Thymus (tissue), 11 donors: Measurements from ENCODE around the gene TRMT44. TPM values are rescaled to one million over a fixed set of nuclear protein-coding genes. Genes with fewer than 3 reads are reported as not detected.

ENCODE experiments used
- DNase-seq, 9 donors: peaks; one replicate each; pipeline ENCODE4 v3.0.0-alpha.2; 2013; ENCODE audit warnings: low spot score in 9 of 9, low read depth in 6 of 9, missing footprints in 1 of 9
- H3K27ac ChIP-seq, 2 donors: one replicate each; pipeline ENCODE4 v1.5.1; 2013; ENCODE audit warnings: control low read depth in 1 of 2, low read depth in 1 of 2, low read length in 1 of 2, mild to moderate bottlenecking in 1 of 2, moderate library complexity in 1 of 2
- H3K27me3 ChIP-seq, 2 donors: one replicate each; pipeline ENCODE4 v1.5.1; 2013; ENCODE audit warnings: low read length in 1 of 2; ENCODE audit not compliant: control insufficient read depth in 2 of 2, insufficient read depth in 1 of 2
- H3K36me3 ChIP-seq, 2 donors: one replicate each; pipeline ENCODE4 v1.5.1; 2013; ENCODE audit warnings: low read length in 1 of 2, mild to moderate bottlenecking in 1 of 2, moderate library complexity in 1 of 2; ENCODE audit not compliant: control insufficient read depth in 2 of 2, insufficient read depth in 2 of 2
- H3K4me1 ChIP-seq, 2 donors: one replicate each; pipeline ENCODE4 v1.5.1; 2013; ENCODE audit warnings: low read length in 2 of 2; ENCODE audit not compliant: control insufficient read depth in 2 of 2, insufficient read depth in 2 of 2
- H3K4me3 ChIP-seq, 2 donors: one replicate each; pipeline ENCODE4 v1.5.1; 2013; ENCODE audit warnings: low read length in 2 of 2, control low read depth in 1 of 2, mild to moderate bottlenecking in 1 of 2
- H3K9me3 ChIP-seq, 2 donors: one replicate each; pipeline ENCODE4 v1.5.1; 2013; ENCODE audit warnings: low read length in 1 of 2, mild to moderate bottlenecking in 1 of 2; ENCODE audit not compliant: control insufficient read depth in 2 of 2, insufficient read depth in 1 of 2
- WGBS: extraction: QIAGEN DNeasy Blood & Tissue Kit; methylation state at CpG from one replicate; pipeline ENCODE4 v1.1.7; 2013; 5-methylcytosine and 5-hydroxymethylcytosine counted together
- polyA plus RNA-seq: library from polyadenylated mRNA; stranded (reverse); fragments of 200-250 nt; gene quantifications from one replicate; pipeline ENCODE4 v1.2.3, GENCODE V29; 2013
- total RNA-seq: library from RNA; stranded (reverse); fragments of 120-200 nt; gene quantifications from one replicate; pipeline ENCODE4 v1.2.4, GENCODE V29; 2013
- donor health status: healthy.

The TRMT44 gene
- total and polyA plus RNA-seq, 2 donors, result 8.4 to 9.5 TPM

GRCh38 chr4:8422327-8422726, 18.2 kb upstream of the TRMT44 start:
- H3K27me3 ChIP-seq, result no peaks in the 10 kb centered on the region
- H3K27ac ChIP-seq, result no peak overlapping the region
- no peak overlapping the region for H3K4me3 ChIP-seq
- H3K4me1 ChIP-seq, result peaks cover 2 to 3% of the 10 kb centered on the region in 2 donors
- WGBS, result 95% methylated on average over 4 of the region's 4 CpGs
- H3K36me3 ChIP-seq, result no peaks in the 10 kb centered on the region
- no peak for DNase-seq
- no peaks in the 10 kb centered on the region for H3K9me3 ChIP-seq

- H3K4me1 ChIP-seq, result peaks cover 5 to 7% of the 10 kb centered on the region in 2 donors
- no peak for DNase-seq
- H3K9me3 ChIP-seq, result no peaks in the 10 kb centered on the region
- no peaks in the 10 kb centered on the region for H3K27me3 ChIP-seq
- H3K27ac ChIP-seq, result no peak overlapping the region
- H3K36me3 ChIP-seq, result no peaks in the 10 kb centered on the region
- no peak overlapping the region for H3K4me3 ChIP-seq
- 97% methylated on average over 5 of the region's 5 CpGs for WGBS
These were observed 17.8 kb upstream of the TRMT44 start for GRCh38 chr4:8422786-8423185.

- Histone ChIP-seq H3K4me1 (peaks cover 11 to 15% of the 10 kb centered on the region in 2 donors), H3K4me3 (peak overlapping the region in 1 of 2 donors; percentile 73), H3K36me3 (no peaks in the 10 kb centered on the region), H3K27ac (no peak overlapping the region), H3K27me3 (no peaks in the 10 kb centered on the region), H3K9me3 (no peaks in the 10 kb centered on the region)
- WGBS, result 91% methylated on average over 17 of the region's 17 CpGs
- DNase-seq, result no peak
These were observed 13.3 kb upstream of the TRMT44 start for GRCh38 chr4:8427262-8427661.

DNA sequence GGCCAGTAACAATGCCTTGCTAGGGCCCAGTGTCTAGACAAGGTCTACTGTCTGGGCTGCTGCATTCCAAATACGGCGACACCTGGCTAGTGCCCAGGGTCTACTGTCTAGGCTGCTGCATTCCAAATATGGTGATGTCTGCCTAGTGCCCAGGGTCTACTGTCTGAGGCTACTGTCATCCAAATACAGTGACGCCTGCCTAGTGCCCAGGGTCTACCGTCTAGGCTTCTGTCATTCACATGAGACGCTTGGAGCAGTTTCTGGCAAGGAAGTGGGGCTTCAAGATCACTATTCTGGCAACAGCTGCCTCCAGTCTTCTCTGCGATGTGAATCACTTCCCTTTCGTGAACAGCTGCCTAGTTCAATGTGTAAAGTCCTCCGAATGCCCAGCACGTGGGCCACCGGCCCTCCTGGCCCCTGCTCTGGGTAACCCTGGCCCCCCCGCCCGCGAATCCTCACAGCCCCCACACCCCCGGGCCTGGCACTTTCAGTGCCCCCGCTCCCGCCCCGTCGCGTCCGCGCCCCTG, 12.8 kb upstream of the TRMT44 start:
- no peaks in the 10 kb centered on the region for H3K9me3 ChIP-seq
- DNase-seq, result peak in 3 of 9 donors; percentile 32 to 69 (median 44)
- peak overlapping the region in 1 of 2 donors; percentile 55 for H3K27ac ChIP-seq
- WGBS, result 3% methylated on average over 21 of the region's 21 CpGs
- H3K4me3 ChIP-seq, result peak overlapping the region; percentile 70 to 73
- H3K27me3 ChIP-seq, result no peaks in the 10 kb centered on the region
- no peaks in the 10 kb centered on the region for H3K36me3 ChIP-seq
- peaks cover 11 to 15% of the 10 kb centered on the region in 2 donors for H3K4me1 ChIP-seq

DNA sequence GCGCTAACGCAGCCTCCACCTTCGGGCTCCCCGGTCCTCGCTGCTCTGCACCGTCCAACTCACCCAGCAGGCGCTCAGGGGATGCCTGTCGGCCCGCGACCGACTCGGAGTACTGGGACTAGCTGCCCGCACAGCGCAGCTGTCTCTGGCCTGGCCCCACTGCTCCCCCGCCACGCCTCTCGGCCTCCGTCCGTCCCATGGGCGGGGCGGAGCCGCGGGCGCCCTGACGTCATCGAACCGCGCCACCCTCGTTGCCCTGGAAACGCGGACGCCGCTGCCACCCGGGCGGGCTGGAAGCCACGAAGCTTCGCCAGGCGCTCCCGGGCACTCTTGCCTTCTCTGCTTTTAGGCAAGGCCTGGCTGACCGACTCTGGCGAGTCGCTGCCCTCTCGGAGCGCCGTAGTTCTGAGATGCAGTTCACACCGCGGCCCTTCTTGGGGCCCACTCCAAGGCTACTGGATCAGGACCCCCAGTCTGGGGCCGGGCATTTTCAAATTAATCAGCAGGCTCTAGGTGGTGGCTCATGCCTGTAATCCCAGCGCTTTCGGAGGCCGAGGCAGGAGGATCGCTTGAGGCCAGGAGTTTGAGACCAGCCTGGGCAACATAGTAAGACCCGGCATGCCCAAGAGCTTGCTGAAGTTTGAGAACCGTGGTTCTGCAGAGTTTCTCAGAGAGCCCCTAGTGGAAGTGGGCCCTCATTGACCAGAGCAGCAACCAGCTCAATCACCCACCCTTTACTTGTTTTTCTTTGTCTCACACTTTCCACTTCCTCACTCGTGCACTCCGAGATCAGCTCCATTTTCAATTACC, 12.1 kb upstream of the TRMT44 start:
- no peaks in the 10 kb centered on the region for H3K27me3 ChIP-seq
- peaks cover 11 to 15% of the 10 kb centered on the region in 2 donors for H3K4me1 ChIP-seq
- peak; percentile 63 to 92 (median 85) for DNase-seq
- no peaks in the 10 kb centered on the region for H3K36me3 ChIP-seq
- 2% methylated on average over 56 of the region's 56 CpGs for WGBS
- no peak overlapping the region for H3K27ac ChIP-seq
- H3K9me3 ChIP-seq, result no peaks in the 10 kb centered on the region
- peak overlapping the region; percentile 70 to 73 for H3K4me3 ChIP-seq

DNA sequence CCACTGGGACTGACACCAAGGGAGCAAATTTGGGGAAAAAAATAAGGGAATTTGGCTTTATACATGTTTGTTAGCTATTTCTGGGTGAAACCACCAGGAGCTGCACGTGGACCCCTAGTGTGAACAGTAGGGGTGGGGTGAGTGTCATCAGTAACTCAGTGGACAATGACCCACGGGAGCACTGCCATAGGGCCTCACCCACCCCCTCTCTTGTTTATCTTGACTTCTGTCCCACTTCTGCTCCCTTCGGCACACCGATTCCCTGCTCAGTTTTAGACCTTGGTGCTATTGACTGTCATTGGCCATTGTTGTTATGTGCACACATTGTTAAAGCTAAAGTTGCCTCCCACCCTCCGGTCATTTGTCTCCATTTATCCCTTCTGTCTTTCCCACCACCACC, 9.0 kb upstream of the TRMT44 start:
- 95% methylated on average over 5 of the region's 5 CpGs for WGBS
- DNase-seq, result no peak
- peaks cover 21 to 36% of the 10 kb centered on the region in 2 donors for H3K4me1 ChIP-seq

GRCh38 chr4:8433136-8433535, 7.4 kb upstream of the TRMT44 start:
- DNase-seq, result no peak
- no peaks in the 10 kb centered on the region for H3K27me3 ChIP-seq
- WGBS, result 98% methylated on average over 5 of the region's 5 CpGs
- peaks cover 23 to 39% of the 10 kb centered on the region in 2 donors for H3K4me1 ChIP-seq
- no peak overlapping the region for H3K4me3 ChIP-seq
- H3K36me3 ChIP-seq, result no peaks in the 10 kb centered on the region
- H3K9me3 ChIP-seq, result no peaks in the 10 kb centered on the region
- no peak overlapping the region for H3K27ac ChIP-seq

More for the DNA sequence above, 9.0 kb upstream of the TRMT44 start:
- Histone ChIP-seq H3K4me3 (no peak overlapping the region), H3K27me3 (no peaks in the 10 kb centered on the region), H3K36me3 (no peaks in the 10 kb centered on the region), H3K27ac (no peak overlapping the region), H3K9me3 (no peaks in the 10 kb centered on the region)

DNA sequence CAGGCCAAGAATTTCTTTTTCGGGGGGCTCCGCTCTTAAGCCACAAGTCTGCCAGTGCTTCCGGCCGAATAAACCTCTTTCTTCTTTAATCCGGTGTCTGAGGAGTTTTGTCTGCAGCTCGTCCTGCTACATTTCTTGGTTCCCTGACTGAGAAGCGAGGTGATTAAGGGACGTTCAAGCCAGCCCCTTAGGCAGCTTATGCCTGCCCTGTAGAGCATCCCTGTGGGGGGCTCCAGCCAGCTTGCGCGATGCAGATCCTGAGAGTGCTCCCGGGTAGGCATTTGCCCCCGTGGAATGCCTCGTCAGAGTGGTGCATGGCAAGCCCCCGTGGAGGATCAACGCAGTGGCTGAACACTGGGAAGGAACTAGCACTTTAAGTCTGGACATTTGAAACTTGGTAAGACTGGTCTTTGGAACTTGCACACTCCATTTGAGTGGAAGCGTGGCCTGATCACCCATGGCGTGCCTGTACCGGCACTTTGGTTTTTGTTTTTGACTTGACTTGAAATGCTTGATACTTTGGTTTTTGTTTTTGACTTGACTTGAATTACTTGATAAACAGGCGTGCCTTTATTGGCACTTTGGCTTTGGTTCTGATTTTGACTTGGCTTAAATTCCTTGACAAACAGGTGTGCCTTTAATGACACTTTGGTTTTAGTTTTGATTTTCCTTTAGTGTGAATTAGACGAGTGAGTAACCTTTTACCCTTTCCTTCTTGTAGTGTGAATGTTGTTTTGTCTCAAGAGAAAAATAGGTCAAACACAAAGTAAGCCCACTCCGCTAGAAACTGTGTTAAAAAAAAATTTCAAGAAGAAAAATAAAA, 6.1 kb upstream of the TRMT44 start:
- Histone ChIP-seq H3K9me3 (no peaks in the 10 kb centered on the region), H3K4me3 (no peak overlapping the region), H3K27me3 (no peaks in the 10 kb centered on the region), H3K27ac (peak overlapping the region; percentile 18 to 94), H3K36me3 (no peaks in the 10 kb centered on the region), H3K4me1 (peaks cover 17 to 39% of the 10 kb centered on the region in 2 donors)
- no peak for DNase-seq
- 88% methylated on average over 21 of the region's 21 CpGs for WGBS
